Fibroblast of pulmonary artery (primary cell): ENCODE data around the gene PLEKHB1.

Experiments
- DNase-seq: peaks from one replicate; pipeline ENCODE4 v3.0.0-alpha.2; 2010; ENCODE audit warnings: low read depth
- H3K4me3 ChIP-seq: replicated peaks from 2 replicates; pipeline ENCODE4 v1.5.1; 2011; ENCODE audit warnings: low read depth, mild to moderate bottlenecking, control low read depth, low read length, moderate library complexity
- TF ChIP-seq, protein P1 (sequence below): IDR thresholded peaks from 2 replicates; pipeline ENCODE4 v1.5.1; 2011; ENCODE audit warnings: mild to moderate bottlenecking, control low read depth, low read length, inconsistent platforms; ENCODE audit errors: missing control alignments

PLEKHB1 gene, protein sequence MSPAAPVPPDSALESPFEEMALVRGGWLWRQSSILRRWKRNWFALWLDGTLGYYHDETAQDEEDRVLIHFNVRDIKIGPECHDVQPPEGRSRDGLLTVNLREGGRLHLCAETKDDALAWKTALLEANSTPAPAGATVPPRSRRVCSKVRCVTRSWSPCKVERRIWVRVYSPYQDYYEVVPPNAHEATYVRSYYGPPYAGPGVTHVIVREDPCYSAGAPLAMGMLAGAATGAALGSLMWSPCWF

DNA sequence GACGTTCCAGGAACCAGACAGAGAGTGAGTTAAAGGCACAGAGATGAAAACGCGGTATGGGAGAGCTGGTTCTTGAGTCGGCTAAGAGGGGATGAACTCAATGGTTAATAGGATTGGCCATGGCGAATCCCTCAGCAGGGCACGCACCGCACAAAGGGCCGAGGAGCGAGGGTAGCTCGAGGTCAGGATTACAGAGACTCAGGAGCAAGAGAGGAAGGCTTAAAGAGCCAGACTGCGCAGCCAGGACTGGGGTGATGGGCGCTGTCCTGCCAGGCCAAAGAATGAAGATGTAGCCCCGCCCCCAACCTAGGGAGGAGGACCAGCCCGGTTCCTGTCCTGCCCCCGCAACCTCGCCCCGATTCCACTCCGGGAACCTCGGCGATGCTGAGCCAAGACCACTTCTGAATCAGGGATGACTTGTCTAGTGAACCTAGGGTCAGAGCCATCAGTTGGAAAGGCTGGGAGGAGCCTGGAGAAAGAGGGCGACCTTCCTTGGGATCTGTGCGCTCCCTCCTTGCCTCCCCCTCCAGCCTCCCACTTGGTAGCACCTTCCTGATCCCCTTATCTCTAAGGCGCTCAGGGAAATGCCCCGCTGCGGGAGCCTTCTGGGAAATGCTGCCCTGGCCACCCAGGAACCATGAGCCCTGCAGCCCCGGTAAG is at the start of gene PLEKHB1:
PLEKHB1 (plus strand) TSS at position 610 of the 660 bp plus-strand sequence; CDS start at position 638, 28 bp downstream.
- DNase-seq: peak; percentile 22
- TF ChIP-seq, protein P1, sequence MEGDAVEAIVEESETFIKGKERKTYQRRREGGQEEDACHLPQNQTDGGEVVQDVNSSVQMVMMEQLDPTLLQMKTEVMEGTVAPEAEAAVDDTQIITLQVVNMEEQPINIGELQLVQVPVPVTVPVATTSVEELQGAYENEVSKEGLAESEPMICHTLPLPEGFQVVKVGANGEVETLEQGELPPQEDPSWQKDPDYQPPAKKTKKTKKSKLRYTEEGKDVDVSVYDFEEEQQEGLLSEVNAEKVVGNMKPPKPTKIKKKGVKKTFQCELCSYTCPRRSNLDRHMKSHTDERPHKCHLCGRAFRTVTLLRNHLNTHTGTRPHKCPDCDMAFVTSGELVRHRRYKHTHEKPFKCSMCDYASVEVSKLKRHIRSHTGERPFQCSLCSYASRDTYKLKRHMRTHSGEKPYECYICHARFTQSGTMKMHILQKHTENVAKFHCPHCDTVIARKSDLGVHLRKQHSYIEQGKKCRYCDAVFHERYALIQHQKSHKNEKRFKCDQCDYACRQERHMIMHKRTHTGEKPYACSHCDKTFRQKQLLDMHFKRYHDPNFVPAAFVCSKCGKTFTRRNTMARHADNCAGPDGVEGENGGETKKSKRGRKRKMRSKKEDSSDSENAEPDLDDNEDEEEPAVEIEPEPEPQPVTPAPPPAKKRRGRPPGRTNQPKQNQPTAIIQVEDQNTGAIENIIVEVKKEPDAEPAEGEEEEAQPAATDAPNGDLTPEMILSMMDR: no peak
- H3K4me3 ChIP-seq: no peak within 1 kb of the TSS

DNA sequence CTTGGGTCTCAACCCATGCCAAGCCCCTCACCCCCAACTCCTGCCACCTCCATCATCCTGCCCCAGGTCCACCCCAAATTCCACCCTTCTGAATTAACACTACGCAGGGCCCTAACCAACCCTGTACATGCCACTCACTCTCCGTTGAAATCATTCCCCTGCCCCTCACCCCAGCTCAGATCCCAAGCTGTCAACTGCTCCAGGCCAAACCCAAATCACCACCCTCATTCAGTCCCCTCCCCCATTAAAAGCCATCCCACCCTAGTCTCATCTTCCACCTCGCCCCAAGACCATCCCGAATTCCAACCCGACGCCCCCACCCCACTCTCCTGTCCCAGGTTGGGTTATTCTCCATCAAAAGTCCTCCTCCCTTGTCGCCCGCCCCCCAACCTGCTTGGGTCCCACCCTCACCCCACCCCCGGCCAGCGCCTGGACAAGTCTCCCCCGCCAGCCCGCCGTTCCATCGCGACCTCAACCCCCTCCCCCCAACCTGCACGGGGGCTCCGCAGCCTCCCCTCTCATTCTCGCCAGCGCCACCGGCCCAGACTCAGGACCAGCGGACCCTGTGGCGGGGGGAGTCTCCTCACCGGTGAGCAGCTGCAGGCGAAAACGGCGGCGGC is 48.9 kb upstream of the PLEKHB1 start:
- no peak for DNase-seq
- H3K4me3 ChIP-seq: peak overlapping the region; percentile 81
- TF ChIP-seq, protein P1: no peak

DNA sequence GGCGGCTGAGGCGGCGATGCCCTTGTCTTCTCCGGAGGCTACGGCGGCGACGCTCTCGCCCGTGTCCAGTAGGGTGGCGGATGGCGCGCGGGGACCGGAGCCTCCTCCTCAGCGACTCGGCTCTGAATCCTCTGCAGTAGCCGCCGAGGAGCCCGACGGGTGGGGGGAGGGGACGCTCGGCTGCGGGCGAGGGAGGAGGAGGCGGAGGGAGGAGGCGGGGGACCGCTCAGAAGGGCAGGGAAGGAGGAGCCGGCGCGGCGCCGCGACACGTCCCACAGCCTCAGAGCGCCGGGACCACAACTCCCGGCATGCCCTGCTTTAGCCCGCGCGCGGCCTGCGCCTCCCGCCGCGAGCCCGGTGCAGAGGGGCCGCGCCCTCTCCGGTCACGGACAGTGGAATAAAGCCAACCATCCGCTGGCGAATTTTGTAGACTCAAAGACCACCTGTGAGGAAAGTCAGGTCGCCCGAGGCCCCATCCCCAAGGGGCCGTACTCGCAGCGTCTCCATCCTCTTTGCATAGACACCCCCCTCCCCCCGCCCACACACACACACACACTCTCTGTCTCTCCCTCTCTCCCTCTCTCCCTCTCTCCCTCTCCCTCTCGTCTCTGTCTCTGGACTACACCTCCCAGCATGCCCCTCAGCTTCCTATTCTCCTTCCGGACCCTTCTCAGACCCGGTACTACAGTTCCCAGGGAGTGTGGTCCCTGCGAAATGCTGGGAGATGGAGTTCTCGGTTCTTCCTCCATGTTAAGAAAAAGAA is 48.2 kb upstream of the PLEKHB1 start, which contains the start of gene FAM168A:
FAM168A (minus strand) TSS at position 157 of the 763 bp plus-strand sequence. CDS start 129,638 bp downstream, outside the sequence.
- TF ChIP-seq, protein P1: no peak
- peak; percentile 98 for DNase-seq
- H3K4me3 ChIP-seq: peak within 1 kb of the TSS; percentile 81

DNA sequence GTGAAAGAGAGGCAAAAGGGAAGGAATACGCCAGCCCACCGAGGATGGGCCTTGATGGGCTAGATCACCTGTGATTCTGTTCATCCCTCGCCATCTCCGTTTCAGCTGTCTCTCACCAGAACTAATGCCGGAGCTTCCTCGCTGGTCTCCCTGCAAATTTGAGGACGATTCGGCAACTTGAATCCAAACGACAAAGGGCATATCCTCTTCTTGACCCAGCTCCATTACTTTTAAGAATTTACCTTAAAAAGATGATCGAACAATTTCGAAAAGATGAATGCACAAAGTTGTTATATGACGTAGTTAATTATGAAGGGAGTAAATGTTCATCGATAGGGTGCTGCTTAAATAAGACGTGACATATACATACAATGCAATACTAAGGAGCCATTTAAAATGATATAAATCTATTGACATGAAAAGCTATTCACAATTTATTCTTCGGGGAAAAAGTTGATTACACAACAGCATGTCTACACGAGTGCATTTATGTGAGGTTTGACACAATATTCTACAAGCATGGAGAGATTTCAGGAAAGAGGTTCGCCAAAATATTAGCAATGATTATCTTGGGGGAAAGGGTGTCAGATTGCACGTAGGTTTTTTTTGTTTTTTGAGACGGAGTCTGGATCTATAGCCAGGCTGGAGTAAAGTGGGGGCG is 47.5 kb upstream of the PLEKHB1 start:
- no peak for DNase-seq
- TF ChIP-seq, protein P1: no peak
- H3K4me3 ChIP-seq: peak overlapping the region; percentile 81

DNA sequence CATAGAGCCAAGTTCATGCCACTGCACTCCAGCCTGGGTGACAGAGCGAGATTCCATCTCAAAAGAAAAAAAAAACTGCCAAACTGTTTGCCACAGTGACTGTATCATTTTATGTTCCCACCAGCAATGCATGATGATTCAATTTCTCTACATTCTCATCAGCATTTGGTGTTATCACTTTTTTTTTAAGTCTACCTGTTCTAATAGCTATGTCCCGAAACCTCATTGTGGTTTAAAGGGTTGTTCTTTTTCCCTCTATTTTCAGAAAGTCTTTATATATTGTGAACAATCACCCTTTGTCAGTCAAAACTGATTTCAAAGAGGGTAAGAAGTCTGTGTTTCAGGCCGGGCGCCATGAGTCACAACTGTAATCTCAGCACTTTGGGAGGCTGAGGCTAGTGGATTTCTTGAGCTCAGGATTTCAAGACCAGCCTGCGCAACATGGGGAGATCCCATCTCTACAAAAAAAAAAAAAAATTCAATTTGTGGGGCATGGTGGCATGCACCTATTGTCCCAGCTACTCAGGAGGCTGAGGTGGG is 33.7 kb upstream of the PLEKHB1 start:
- DNase-seq: no peak
- no peak overlapping the region for H3K4me3 ChIP-seq
- TF ChIP-seq, protein P1: no peak

DNA sequence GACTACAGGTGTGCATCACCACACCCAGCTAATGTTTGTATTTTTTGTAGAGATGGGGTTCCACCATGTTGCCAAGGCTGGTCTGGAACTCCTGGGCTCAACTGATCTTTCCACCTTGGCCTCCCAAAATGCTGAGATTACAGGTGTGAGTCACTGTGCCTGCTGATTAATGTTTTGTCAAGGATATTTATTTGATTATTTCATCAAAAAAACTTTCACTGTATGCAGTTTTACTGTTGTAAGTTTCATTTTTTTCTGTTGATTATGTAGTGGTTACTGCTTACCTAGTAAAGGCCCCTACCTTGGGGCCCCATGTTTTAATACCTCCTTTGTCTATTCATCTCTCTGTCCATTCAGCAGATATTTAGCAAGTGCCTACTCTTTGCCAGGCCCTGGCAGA is 31.8 kb upstream of the PLEKHB1 start:
- H3K4me3 ChIP-seq: no peak overlapping the region
- TF ChIP-seq, protein P1: no peak
- no peak for DNase-seq
